HepG2 (cell line): ENCODE data around the gene UCP2. TPM values are rescaled to one million over a fixed set of nuclear protein-coding genes. Genes with fewer than 3 reads are reported as not detected.

Source experiments
- ATAC-seq: fragments of 200-7000 bp; cut with Tn5 transposase; 3 replicates; pipeline ENCODE4 v1.9.1; 2020; ENCODE audit warnings: mild to moderate bottlenecking, moderate library complexity
- BruUV-seq: library from RNA; stranded (reverse); fragments of 400-500 nt; replicated peaks from 2 replicates; lab custom pipeline; 2021; lab: Mats Ljungman, UMichigan
- CTCF ChIA-PET: fragments of 300-600 bp; formaldehyde crosslinking; extraction: SDS; loops from one replicate; lab custom pipeline; 2021; ENCODE audit warnings: low total read pairs, inconsistent platforms, low intra/inter-chr PET ratio; lab: Yijun Ruan, JAX
- POLR2A ChIA-PET: fragments of 350-600 bp; sonication (Branson Sonifier 250); formaldehyde crosslinking; loops from one replicate; lab custom pipeline; 2020; ENCODE audit warnings: antibody characterized with exemption, inconsistent platforms; lab: Yijun Ruan, JAX
- DNase-seq: peaks from one replicate; pipeline ENCODE4 v3.0.0-alpha.2; 2015; ENCODE audit warnings: low spot score
- FAIRE-seq: peaks from 3 replicates; lab custom pipeline; 2011; peaks lifted over from hg19 to GRCh38; lab: Jason Lieb, UNC
- H2AFZ ChIP-seq: one replicate; pipeline ENCODE4 v1.6.1; 2011; ENCODE audit warnings: low read length, inconsistent platforms
- H3K27ac ChIP-seq: fragments of 300-600 bp; 3 replicates; pipeline ENCODE4 v1.8.0; 2011; ENCODE audit warnings: mixed run types, mild to moderate bottlenecking, mixed read lengths, low read length, inconsistent platforms; ENCODE audit not compliant: insufficient read depth; ENCODE audit errors: extremely low read length
- H3K27me3 ChIP-seq, 2 experiments: fragments of 200-600 bp in 1 of 2; 2 replicates in 1 of 2; 3 replicates in 1 of 2; pipeline versions ENCODE4 v1.6.0 to v1.8.0; 2011; ENCODE audit warnings: low read length in 2 of 2, mild to moderate bottlenecking in 2 of 2, moderate library complexity in 2 of 2, inconsistent platforms in 1 of 2; ENCODE audit not compliant: insufficient read depth in 2 of 2, control insufficient read depth in 1 of 2
- H3K36me3 ChIP-seq, 2 experiments: fragments of 200-600 bp in 1 of 2; replicated peaks in 1 of 2; 2 replicates in 1 of 2; 3 replicates in 1 of 2; pipeline versions ENCODE4 v1.5.1 to v1.8.0; 2011; ENCODE audit warnings: low read length in 2 of 2, inconsistent platforms in 1 of 2; ENCODE audit not compliant: insufficient read depth in 2 of 2, control insufficient read depth in 1 of 2
- H3K4me1 ChIP-seq: 2 replicates; pipeline ENCODE4 v1.5.1; 2012; ENCODE audit warnings: low read length, inconsistent platforms; ENCODE audit not compliant: insufficient read depth
- H3K4me2 ChIP-seq: 2 replicates; pipeline ENCODE4 v1.6.0; 2011; ENCODE audit warnings: low read depth, low read length, inconsistent platforms
- H3K4me3 ChIP-seq, 3 experiments: fragments of 200-600 bp in 1 of 3; sonication (generic), shearing (Covaris generic) in 1 of 3; replicated peaks in 1 of 3; 2 replicates each; pipeline ENCODE4 v1.5.1; 2011 to 2016; ENCODE audit warnings: low read length in 3 of 3, inconsistent platforms in 2 of 3, low read depth in 2 of 3, mild to moderate bottlenecking in 2 of 3, control low read depth in 1 of 3, mixed read lengths in 1 of 3; ENCODE audit not compliant: insufficient read depth in 1 of 3
- H3K79me2 ChIP-seq: one replicate; pipeline ENCODE4 v1.6.1; 2011; ENCODE audit warnings: low read length, inconsistent platforms; ENCODE audit not compliant: insufficient read depth
- H3K9ac ChIP-seq: 2 replicates; pipeline ENCODE4 v1.6.0; 2011; ENCODE audit warnings: mild to moderate bottlenecking, low read depth, low read length, inconsistent platforms; ENCODE audit not compliant: insufficient read depth
- H3K9me3 ChIP-seq: 2 replicates; pipeline ENCODE4 v1.5.1; 2012; ENCODE audit warnings: mild to moderate bottlenecking, low read length
- H4K20me1 ChIP-seq: 2 replicates; pipeline ENCODE4 v1.6.0; 2011; ENCODE audit warnings: inconsistent platforms, mild to moderate bottlenecking, low read length, moderate library complexity; ENCODE audit not compliant: insufficient read depth
- ATF4 ChIP-seq, 2 experiments: fragments of 450-650 bp in 1 of 2; sonication (generic) in 1 of 2; formaldehyde crosslinking; IDR thresholded peaks; 2 replicates each; pipeline versions ENCODE4 v1.5.0 to v1.8.0; 2020 to 2022; ENCODE audit warnings: mild to moderate bottlenecking in 1 of 2, missing genetic modification reagents in 1 of 2
- ATF7 ChIP-seq, 2 experiments: fragments of 450-650 bp in 1 of 2; sonication (generic) in 1 of 2; formaldehyde crosslinking in 1 of 2; IDR thresholded peaks; 2 replicates each; pipeline versions ENCODE4 v1.4.0 to v1.6.1; 2016 to 2020; ENCODE audit warnings: antibody characterized with exemption in 1 of 2, mild to moderate bottlenecking in 1 of 2, missing genetic modification reagents in 1 of 2
- CREB1 ChIP-seq, 2 experiments: fragments of 450-650 bp in 1 of 2; IDR thresholded peaks; 2 replicates each; pipeline ENCODE4 v1.6.1; 2016 to 2017; ENCODE audit warnings: control low read depth in 1 of 2, mild to moderate bottlenecking in 1 of 2, missing compliant biosample characterization in 1 of 2, missing genetic modification characterization in 1 of 2
- ZNF383 ChIP-seq: sonication (generic); formaldehyde crosslinking; IDR thresholded peaks from 2 replicates; pipeline ENCODE4 v1.4.0; 2020; ENCODE audit warnings: missing genetic modification reagents, mild to moderate bottlenecking, borderline replicate concordance
- ZNF558 ChIP-seq: sonication (generic); formaldehyde crosslinking; IDR thresholded peaks from 2 replicates; pipeline ENCODE4 v1.9.0; 2022; ENCODE audit warnings: mild to moderate bottlenecking, missing genetic modification reagents, borderline replicate concordance
- ZNF629 ChIP-seq: sonication (generic); formaldehyde crosslinking; conservative IDR thresholded peaks from 2 replicates; pipeline ENCODE4 v1.5.0; 2020; ENCODE audit warnings: missing genetic modification reagents
- WGBS: methylation state at CpG from one replicate; pipeline ENCODE4 v1.1.6; 2017; ENCODE audit warnings: low lambda C conversion rate; 5-methylcytosine and 5-hydroxymethylcytosine counted together
- in situ Hi-C: cut with HindIII; loops from 2 replicates; pipeline ENCODE4 v1.10.0; 2017; ENCODE audit warnings: low pct_unique_long_range_greater_than_20kb; ENCODE audit not compliant: extremely low pct_ligation_motif_present
- intact Hi-C: fragments of 100-400 bp; cut with micrococcal nuclease; formaldehyde crosslinking; loops from one replicate; pipeline ENCODE4 v1.10.0; 2022; ENCODE audit not compliant: unreplicated experiment
- polyA plus RNA-seq, 8 experiments: library from polyadenylated mRNA; depleted of rRNA in 3 of 8; stranded (reverse) in 7 of 8; unstranded in 1 of 8; fragments of >200 nt; fragmentation: Illumina TruSeq in 4 of 8; extraction: Trizol in 4 of 8; gene quantifications; 2 replicates each; pipeline versions ENCODE4 v1.2.1 to v1.2.3, GENCODE V29; 2011 to 2016; ENCODE audit warnings: low read depth in 4 of 8, missing spikeins in 1 of 8, mixed read lengths in 1 of 8; ENCODE audit not compliant: insufficient read depth in 1 of 8
- total RNA-seq, 5 experiments: library from RNA; depleted of rRNA; stranded (reverse); fragments of >200 nt; fragmentation: Illumina TruSeq; extraction: Trizol; gene quantifications; 2 replicates each; pipeline ENCODE4 v1.2.3, GENCODE V29; 2016; ENCODE audit warnings: low read depth in 1 of 5
- TF ChIP-seq, protein P1 (sequence below): sonication (generic); formaldehyde crosslinking; IDR thresholded peaks from 2 replicates; pipeline ENCODE4 v1.5.0; 2020; ENCODE audit warnings: missing genetic modification reagents

The UCP2 gene
- total and polyA plus RNA-seq, 2 of the 13 experiments (the other 11 are each of a cell fraction or from before 2014, with no cell fraction given), result 2.7 to 3.2 TPM

DNA sequence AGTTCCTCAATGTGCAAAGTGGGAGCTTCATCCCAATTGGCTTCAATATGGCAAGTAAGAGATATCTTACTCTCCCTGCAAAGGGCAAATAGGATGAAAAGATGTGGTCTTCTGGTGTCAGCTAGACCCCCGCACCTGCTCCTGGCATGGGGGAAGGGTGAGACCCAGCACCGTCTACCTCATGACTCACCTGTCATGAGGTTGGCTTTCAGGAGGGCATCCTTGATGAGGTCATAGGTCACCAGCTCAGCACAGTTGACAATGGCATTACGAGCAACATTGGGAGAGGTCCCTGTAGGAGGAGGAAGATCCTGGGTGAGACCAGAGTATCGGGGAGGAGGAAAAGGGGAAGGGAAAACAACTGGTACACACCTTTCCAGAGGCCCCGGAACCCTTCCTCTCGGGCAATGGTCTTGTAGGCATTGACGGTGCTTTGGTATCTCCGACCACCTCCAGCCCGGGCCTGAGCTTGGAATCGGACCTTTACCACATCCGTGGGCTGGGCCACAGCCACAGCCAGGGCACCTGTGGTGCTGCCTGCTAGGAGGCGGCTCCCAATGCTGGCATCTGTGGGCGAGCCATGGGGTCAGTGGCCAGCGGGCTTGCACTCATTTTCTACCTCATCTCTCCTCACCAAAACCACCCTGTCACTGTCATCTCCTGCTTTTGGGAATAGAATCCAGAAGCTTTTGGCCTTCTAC is 6.0 kb downstream of the UCP2 start:
- POLR2A ChIA-PET, result no interaction called here
- H3K27me3 ChIP-seq, result no peaks in the 10 kb centered on the region
- peak; percentile 54; the same call in 1 of the 2 replicates for TF ChIP-seq CREB1 (IDR thresholded peaks at IDR 0.05)
- no peak for TF ChIP-seq CREB1 (CRISPR knock-in tag; IDR thresholded peaks at IDR 0.05)
- peak; percentile 74 for TF ChIP-seq ATF7 (IDR thresholded peaks at IDR 0.05)
- no peak for TF ChIP-seq ATF7 (CRISPR knock-in tag; IDR thresholded peaks at IDR 0.05)
- TF ChIP-seq ZNF629 (CRISPR knock-in tag), result no peak
- TF ChIP-seq, all 625 proteins: peak for 2
- Histone ChIP-seq H3K4me3 (no peak overlapping the region), H3K27ac (no peak overlapping the region), H3K9me3 (no peaks in the 10 kb centered on the region), H3K9ac (no peak overlapping the region), H4K20me1 (no peaks in the 10 kb centered on the region), H3K4me1 (peaks cover 20% of the 10 kb centered on the region), H3K4me2 (no peak overlapping the region), H3K36me3 (peaks cover 16 to 47% of the 10 kb centered on the region in 2 experiments; a peak in 4 of 5 replicates), H3K79me2 (no peaks in the 10 kb centered on the region), H2AFZ (no peak overlapping the region)
- no peak for DNase-seq
- CTCF ChIA-PET, result no interaction called here
- ATAC-seq, result no peak
- BruUV-seq, result no TSS peak
- in situ Hi-C loops, result no loop called here
- intact Hi-C loops, result no loop called here
- 98% methylated on average over 13 of the region's 14 CpGs for WGBS
- FAIRE-seq, result no peak

DNA sequence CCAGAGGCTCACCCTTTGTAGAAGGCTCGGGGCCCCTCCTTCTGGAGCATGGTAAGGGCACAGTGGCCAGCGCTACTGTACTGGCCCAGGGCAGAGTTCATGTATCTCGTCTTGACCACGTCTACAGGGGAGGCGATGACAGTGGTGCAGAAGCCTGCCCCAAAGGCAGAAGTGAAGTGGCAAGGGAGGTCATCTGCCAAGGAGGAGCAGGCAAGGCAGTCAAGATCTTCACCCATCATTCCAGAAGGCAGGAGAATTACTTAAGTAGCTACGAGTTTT is 7.2 kb downstream of the UCP2 start:
- peaks cover 11% of the 10 kb centered on the region for H3K4me1 ChIP-seq
- no peak overlapping the region for H3K4me2 ChIP-seq
- H3K27me3 ChIP-seq, result no peaks in the 10 kb centered on the region
- no peaks in the 10 kb centered on the region for H4K20me1 ChIP-seq
- POLR2A ChIA-PET, result no interaction called here
- TF ChIP-seq, protein P1, sequence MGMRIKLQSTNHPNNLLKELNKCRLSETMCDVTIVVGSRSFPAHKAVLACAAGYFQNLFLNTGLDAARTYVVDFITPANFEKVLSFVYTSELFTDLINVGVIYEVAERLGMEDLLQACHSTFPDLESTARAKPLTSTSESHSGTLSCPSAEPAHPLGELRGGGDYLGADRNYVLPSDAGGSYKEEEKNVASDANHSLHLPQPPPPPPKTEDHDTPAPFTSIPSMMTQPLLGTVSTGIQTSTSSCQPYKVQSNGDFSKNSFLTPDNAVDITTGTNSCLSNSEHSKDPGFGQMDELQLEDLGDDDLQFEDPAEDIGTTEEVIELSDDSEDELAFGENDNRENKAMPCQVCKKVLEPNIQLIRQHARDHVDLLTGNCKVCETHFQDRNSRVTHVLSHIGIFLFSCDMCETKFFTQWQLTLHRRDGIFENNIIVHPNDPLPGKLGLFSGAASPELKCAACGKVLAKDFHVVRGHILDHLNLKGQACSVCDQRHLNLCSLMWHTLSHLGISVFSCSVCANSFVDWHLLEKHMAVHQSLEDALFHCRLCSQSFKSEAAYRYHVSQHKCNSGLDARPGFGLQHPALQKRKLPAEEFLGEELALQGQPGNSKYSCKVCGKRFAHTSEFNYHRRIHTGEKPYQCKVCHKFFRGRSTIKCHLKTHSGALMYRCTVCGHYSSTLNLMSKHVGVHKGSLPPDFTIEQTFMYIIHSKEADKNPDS (CRISPR knock-in tag), result no peak
- TF ChIP-seq ATF4 (CRISPR knock-in tag; IDR thresholded peaks at IDR 0.05) (no peak), ZNF558 (CRISPR knock-in tag) (no peak), ZNF383 (no peak)
- TF ChIP-seq, all 625 proteins: peak for 0
- BruUV-seq, result no TSS peak
- FAIRE-seq, result no peak
- ATAC-seq, result no peak
- H3K36me3 ChIP-seq, result peaks cover 16 to 39% of the 10 kb centered on the region in 2 experiments; a peak in 4 of 5 replicates
- no peak overlapping the region for H2AFZ ChIP-seq
- H3K9me3 ChIP-seq, result no peaks in the 10 kb centered on the region
- CTCF ChIA-PET, result no interaction called here
- no peak overlapping the region for H3K4me3 ChIP-seq
- intact Hi-C loops (no loop called here), in situ Hi-C loops (no loop called here)
- H3K79me2 ChIP-seq, result no peaks in the 10 kb centered on the region
- no peak for DNase-seq
- H3K27ac ChIP-seq, result no peak overlapping the region
- no peak overlapping the region for H3K9ac ChIP-seq
- WGBS, result 95% methylated on average over 6 of the region's 6 CpGs
